CD4-positive, alpha-beta T cell (primary cell): Measurements from ENCODE around the gene VAMP2. TPM values are rescaled to one million over a fixed set of nuclear protein-coding genes. Genes with fewer than 3 reads are reported as not detected.

Experiments
- ATAC-seq: fragments of 200-7000 bp; cut with Tn5 transposase; one replicate; pipeline ENCODE4 v1.10.0; 2022; ENCODE audit warnings: mild to moderate bottlenecking; ENCODE audit not compliant: poor library complexity
- CTCF ChIA-PET: fragments of 350-600 bp; sonication (Branson Sonifier 250); formaldehyde crosslinking; loops from one replicate; lab custom pipeline; 2021; ENCODE audit warnings: antibody characterized with exemption, inconsistent platforms; lab: Charles Lee
- POLR2A ChIA-PET: fragments of 350-600 bp; sonication (Branson Sonifier 250); formaldehyde crosslinking; loops from one replicate; lab custom pipeline; 2021; ENCODE audit warnings: antibody characterized with exemption, inconsistent platforms; lab: Charles Lee
- DNase-seq, 14 experiments: peaks; one replicate each; pipeline ENCODE4 v3.0.0-alpha.2; 2013 to 2020; ENCODE audit warnings: mixed read lengths in 2 of 14
- H3K27ac ChIP-seq, 2 donors: one replicate each; pipeline versions ENCODE4 v1.5.1 to v1.7.0; 2013; ENCODE audit warnings: low read length in 2 of 2, low read depth in 1 of 2, mild to moderate bottlenecking in 1 of 2
- H3K27me3 ChIP-seq, 2 experiments: 1 replicate in 1 of 2; 2 replicates in 1 of 2; pipeline versions ENCODE4 v1.6.1 to v1.7.0; 2013; ENCODE audit warnings: low read length in 2 of 2, control low read depth in 1 of 2, mild to moderate bottlenecking in 1 of 2, moderate library complexity in 1 of 2; ENCODE audit not compliant: insufficient read depth in 2 of 2, control insufficient read depth in 1 of 2
- H3K36me3 ChIP-seq: one replicate; pipeline ENCODE4 v1.6.1; 2013; ENCODE audit warnings: low read length, control low read depth; ENCODE audit not compliant: insufficient read depth
- H3K4me1 ChIP-seq: one replicate; pipeline ENCODE4 v1.6.1; 2013; ENCODE audit warnings: low read length, control low read depth; ENCODE audit not compliant: insufficient read depth
- H3K4me3 ChIP-seq: one replicate; pipeline ENCODE4 v1.5.1; 2013; ENCODE audit warnings: mild to moderate bottlenecking, low read length, moderate library complexity
- H3K9me3 ChIP-seq, 2 experiments: 1 replicate in 1 of 2; 2 replicates in 1 of 2; pipeline versions ENCODE4 v1.6.1 to v1.7.0; 2013; ENCODE audit warnings: low read length in 2 of 2, mild to moderate bottlenecking in 2 of 2, control low read depth in 1 of 2, moderate library complexity in 1 of 2; ENCODE audit not compliant: control insufficient read depth in 1 of 2, insufficient read depth in 1 of 2
- H3K27ac Mint-ChIP-seq: one replicate; pipeline ENCODE4 v1.8.0; 2020; ENCODE audit warnings: mixed read lengths
- H3K27me3 Mint-ChIP-seq: one replicate; pipeline ENCODE4 v1.8.0; 2021; ENCODE audit warnings: mixed read lengths
- H3K36me3 Mint-ChIP-seq: one replicate; pipeline ENCODE4 v1.8.0; 2021; ENCODE audit warnings: low read depth, mixed read lengths
- H3K4me1 Mint-ChIP-seq: one replicate; pipeline ENCODE4 v1.8.0; 2021; ENCODE audit warnings: low read depth, mixed read lengths
- H3K4me3 Mint-ChIP-seq: one replicate; pipeline ENCODE4 v1.8.0; 2020; ENCODE audit warnings: mild to moderate bottlenecking, mixed read lengths
- H3K9me3 Mint-ChIP-seq: one replicate; pipeline ENCODE4 v1.8.0; 2020; ENCODE audit warnings: mixed read lengths
- CTCF ChIP-seq: fragments of 200-600 bp; IDR thresholded peaks from one replicate; pipeline ENCODE4 v1.8.0; 2022; ENCODE audit warnings: antibody characterized with exemption, mild to moderate bottlenecking
- intact Hi-C, 2 experiments: fragments of 100-400 bp; cut with DNase I in 1 of 2; cut with micrococcal nuclease in 1 of 2; formaldehyde crosslinking; loops; one replicate each; pipeline versions ENCODE4 v1.15.1 to v1.9.0; 2023 to 2025; cut with DNase I, micrococcal nuclease
- total RNA-seq, 174 experiments: library from RNA in 2 of 174; stranded (reverse) in 2 of 174; gene quantifications; one replicate each; pipeline ENCODE4 v1.2.3 and lab custom pipeline; 2021 to 2026

The VAMP2 gene
- total RNA-seq, 2 experiments from 2014 or later = 351 to 366 TPM

- Histone ChIP-seq H3K9me3 (no peaks in the 10 kb centered on the region), H3K27ac (peak overlapping the region; percentile 65 to 76), H3K4me3 (peak overlapping the region; percentile 93), H3K27me3 (no peaks in the 10 kb centered on the region), H3K36me3 (no peaks in the 10 kb centered on the region), H3K4me1 (peaks cover 62% of the 10 kb centered on the region)
- TF ChIP-seq CTCF = peak; percentile 28
- intact Hi-C loops = loop anchor here (1.0 to 5.0 kb wide), 9 partner anchors 11 to 68 kb away; partner anchors contain the start of genes CTC1 (in 1 of the 2), PFAS (in 1 of the 2) and TMEM107 (in 1 of the 2)
- H3K36me3 Mint-ChIP-seq = peaks cover 3% of the 10 kb centered on the region
- H3K4me1 Mint-ChIP-seq = peaks cover 15% of the 10 kb centered on the region
- ATAC-seq = peak; percentile 49
- H3K27ac Mint-ChIP-seq = no peak overlapping the region
- H3K9me3 Mint-ChIP-seq = no peaks in the 10 kb centered on the region
- ChIA-PET POLR2A (interaction anchor here (0.7 to 10.5 kb wide), 19 partner anchors 9 to 109 kb away, joined by 3 to 344 read pairs (median 13); partner anchors contain the start of genes ALOXE3, AURKB, CTC1 and HES7), CTCF (interaction anchor here (0.8 to 4.7 kb wide), 10 partner anchors 11 to 68 kb away, joined by 3 to 30 read pairs (median 7); partner anchors contain the start of genes ALOXE3 and TMEM107)
- peak; percentile 83 to 95 (median 90) for DNase-seq
- no peaks in the 10 kb centered on the region for H3K27me3 Mint-ChIP-seq
- no peak overlapping the region for H3K4me3 Mint-ChIP-seq
These were observed 24.2 kb upstream of the VAMP2 start for GRCh38 chr17:8186787-8187516.

GRCh38 chr17:8186446-8186786 is 23.7 kb upstream of the VAMP2 start:
- intact Hi-C loops = loop anchor here (1.0 to 5.0 kb wide), 9 partner anchors 10 to 67 kb away; partner anchors contain the start of genes CTC1 (in 1 of the 2), PFAS (in 1 of the 2) and TMEM107 (in 1 of the 2)
- no peak for DNase-seq
- H3K27me3 Mint-ChIP-seq = no peaks in the 10 kb centered on the region
- Histone ChIP-seq H3K4me3 (peak overlapping the region; percentile 93), H3K9me3 (no peaks in the 10 kb centered on the region), H3K27me3 (no peaks in the 10 kb centered on the region), H3K27ac (peak overlapping the region; percentile 65 to 76), H3K4me1 (peaks cover 57% of the 10 kb centered on the region), H3K36me3 (no peaks in the 10 kb centered on the region)
- peak; percentile 46 for TF ChIP-seq CTCF
- no peaks in the 10 kb centered on the region for H3K9me3 Mint-ChIP-seq
- peaks cover 18% of the 10 kb centered on the region for H3K4me1 Mint-ChIP-seq
- peaks cover 3% of the 10 kb centered on the region for H3K36me3 Mint-ChIP-seq
- POLR2A ChIA-PET = interaction anchor here (0.7 to 10.5 kb wide), 16 partner anchors 10 to 109 kb away, joined by 3 to 344 read pairs (median 16); partner anchors contain the start of genes ALOXE3, AURKB, CTC1 and HES7
- H3K4me3 Mint-ChIP-seq = no peak overlapping the region
- CTCF ChIA-PET = interaction anchor here (0.8 to 4.7 kb wide), 8 partner anchors 10 to 66 kb away, joined by 3 to 30 read pairs (median 9); partner anchors contain the start of gene TMEM107
- no peak for ATAC-seq
- no peak overlapping the region for H3K27ac Mint-ChIP-seq

GRCh38 chr17:8185582-8186445 is 23.1 kb upstream of the VAMP2 start:
- CTCF ChIA-PET = interaction anchor here (0.8 to 4.7 kb wide), 8 partner anchors 9 to 66 kb away, joined by 3 to 30 read pairs (median 9); partner anchors contain the start of gene TMEM107
- no peaks in the 10 kb centered on the region for H3K9me3 Mint-ChIP-seq

More at GRCh38 chr17:8185582-8186445, 23.1 kb upstream of the VAMP2 start:
- Histone ChIP-seq H3K9me3 (no peaks in the 10 kb centered on the region), H3K27me3 (no peaks in the 10 kb centered on the region), H3K27ac (peak overlapping the region; percentile 65 to 76), H3K36me3 (no peaks in the 10 kb centered on the region), H3K4me1 (peaks cover 51% of the 10 kb centered on the region), H3K4me3 (peak overlapping the region; percentile 93)
- Mint-ChIP-seq H3K27me3 (no peaks in the 10 kb centered on the region), H3K36me3 (peaks cover 3% of the 10 kb centered on the region), H3K4me3 (no peak overlapping the region), H3K27ac (no peak overlapping the region), H3K4me1 (peaks cover 16% of the 10 kb centered on the region)
- peak; percentile 77 to 97 (median 91) for DNase-seq
- POLR2A ChIA-PET = interaction anchor here (0.7 to 10.5 kb wide), 13 partner anchors 10 to 110 kb away, joined by 5 to 344 read pairs (median 28); partner anchors contain the start of genes ALOXE3, AURKB, CTC1 and HES7
- intact Hi-C loops = loop anchor here (1.0 to 5.0 kb wide), 9 partner anchors 10 to 67 kb away; partner anchors contain the start of genes CTC1 (in 1 of the 2), PFAS (in 1 of the 2) and TMEM107 (in 1 of the 2)
- TF ChIP-seq CTCF = no peak
- ATAC-seq = peak; percentile 8
